Upper lobe of left lung (tissue), 4 donors: Measurements from ENCODE around the gene SPRY2.

ENCODE experiments used
- CTCF ChIP-seq, 6 experiments: fragments of 450-650 bp in 4 of 6; fragments of 200-600 bp in 2 of 6; sonication (generic) in 2 of 6; IDR thresholded peaks; one replicate each; pipeline ENCODE4 v1.5.1; 2016 to 2019; ENCODE audit warnings: antibody characterized with exemption in 6 of 6
- EP300 ChIP-seq, 4 donors: sonication (generic); formaldehyde crosslinking; IDR thresholded peaks; one replicate each; pipeline ENCODE4 v1.5.1; 2017; ENCODE audit warnings: antibody characterized with exemption in 4 of 4, control low read depth in 2 of 4
- POLR2A ChIP-seq, 4 donors: fragments of 450-650 bp; IDR thresholded peaks; one replicate each; pipeline ENCODE4 v1.5.1; 2016 to 2017; ENCODE audit warnings: antibody characterized with exemption in 4 of 4, mild to moderate bottlenecking in 2 of 4
- POLR2AphosphoS5 ChIP-seq, 2 donors: sonication (generic); formaldehyde crosslinking; IDR thresholded peaks; one replicate each; pipeline ENCODE4 v1.5.1; 2017; ENCODE audit warnings: antibody characterized with exemption in 2 of 2

GRCh38 chr13:80338781-80339562, 2.0 kb downstream of the SPRY2 start:
- peak in 2 of 4 donors; percentile 34 to 63 for TF ChIP-seq POLR2A (IDR thresholded peaks at IDR 0.05)
- peak in 2 of 6 experiments; percentile 23 to 39 for TF ChIP-seq CTCF (IDR thresholded peaks at IDR 0.05)
- peak; percentile 12 to 68 for TF ChIP-seq POLR2AphosphoS5 (IDR thresholded peaks at IDR 0.05)
- TF ChIP-seq EP300 (IDR thresholded peaks at IDR 0.05) = no peak
